Ovary (tissue), 3 donors: ENCODE results near the gene PPFIA4.

Source experiments
- EP300 ChIP-seq: sonication (generic); formaldehyde crosslinking; IDR thresholded peaks from one replicate; pipeline ENCODE4 v1.6.1; 2017; ENCODE audit warnings: antibody characterized with exemption
- POLR2A ChIP-seq: fragments of 450-650 bp; IDR thresholded peaks from one replicate; pipeline ENCODE4 v1.6.1; 2017; ENCODE audit warnings: antibody characterized with exemption, mild to moderate bottlenecking, moderate library complexity
- TF ChIP-seq, protein P1 (sequence below), 3 donors: fragments of 450-650 bp in 2 of 3; fragments of 200-600 bp in 1 of 3; IDR thresholded peaks; one replicate each; pipeline versions ENCODE4 v1.5.1 to v1.8.0; 2016 to 2022; ENCODE audit warnings: antibody characterized with exemption in 3 of 3, mild to moderate bottlenecking in 1 of 3
- donor health status: DM: no; HTN: no; CAD: no.

DNA sequence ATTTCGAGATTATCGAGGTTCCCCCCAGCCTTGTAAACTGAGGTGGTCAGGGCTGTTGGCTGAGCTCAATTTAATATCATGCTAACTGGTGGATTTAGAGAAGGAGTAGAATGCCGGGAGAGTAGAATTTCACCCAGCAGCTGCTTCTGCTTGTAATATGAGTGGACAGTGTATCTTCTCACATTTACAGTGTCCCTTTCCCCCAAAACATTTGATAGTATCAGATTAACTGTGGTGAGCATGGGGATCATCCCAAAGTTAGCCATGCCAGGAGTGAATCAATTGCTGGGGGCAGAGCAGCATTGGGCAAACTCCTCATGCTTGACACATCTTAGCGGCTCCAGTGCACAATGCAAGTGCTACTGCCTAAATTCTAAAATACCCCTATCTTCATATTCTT lies 9.2 kb upstream of the PPFIA4 start:
- TF ChIP-seq, protein P1, sequence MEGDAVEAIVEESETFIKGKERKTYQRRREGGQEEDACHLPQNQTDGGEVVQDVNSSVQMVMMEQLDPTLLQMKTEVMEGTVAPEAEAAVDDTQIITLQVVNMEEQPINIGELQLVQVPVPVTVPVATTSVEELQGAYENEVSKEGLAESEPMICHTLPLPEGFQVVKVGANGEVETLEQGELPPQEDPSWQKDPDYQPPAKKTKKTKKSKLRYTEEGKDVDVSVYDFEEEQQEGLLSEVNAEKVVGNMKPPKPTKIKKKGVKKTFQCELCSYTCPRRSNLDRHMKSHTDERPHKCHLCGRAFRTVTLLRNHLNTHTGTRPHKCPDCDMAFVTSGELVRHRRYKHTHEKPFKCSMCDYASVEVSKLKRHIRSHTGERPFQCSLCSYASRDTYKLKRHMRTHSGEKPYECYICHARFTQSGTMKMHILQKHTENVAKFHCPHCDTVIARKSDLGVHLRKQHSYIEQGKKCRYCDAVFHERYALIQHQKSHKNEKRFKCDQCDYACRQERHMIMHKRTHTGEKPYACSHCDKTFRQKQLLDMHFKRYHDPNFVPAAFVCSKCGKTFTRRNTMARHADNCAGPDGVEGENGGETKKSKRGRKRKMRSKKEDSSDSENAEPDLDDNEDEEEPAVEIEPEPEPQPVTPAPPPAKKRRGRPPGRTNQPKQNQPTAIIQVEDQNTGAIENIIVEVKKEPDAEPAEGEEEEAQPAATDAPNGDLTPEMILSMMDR (IDR thresholded peaks at IDR 0.05), result no peak
- TF ChIP-seq POLR2A (no peak), EP300 (no peak)
